Thyroid gland (tissue), 4 donors: Measurements from ENCODE around the gene UMODL1.

Experiments used
- POLR2A ChIP-seq, 2 donors: fragments of 450-650 bp; IDR thresholded peaks; one replicate each; pipeline ENCODE4 v1.6.1; 2017; ENCODE audit warnings: antibody characterized with exemption in 2 of 2, mild to moderate bottlenecking in 2 of 2, moderate library complexity in 1 of 2
- TF ChIP-seq, protein P1 (sequence below), 6 experiments: fragments of 200-600 bp in 3 of 6; fragments of 450-650 bp in 3 of 6; sonication (generic) in 3 of 6; IDR thresholded peaks; one replicate each; pipeline ENCODE4 v1.5.1; 2016 to 2019; ENCODE audit warnings: antibody characterized with exemption in 6 of 6, mild to moderate bottlenecking in 2 of 6, inconsistent platforms in 1 of 6, moderate library complexity in 1 of 6

DNA sequence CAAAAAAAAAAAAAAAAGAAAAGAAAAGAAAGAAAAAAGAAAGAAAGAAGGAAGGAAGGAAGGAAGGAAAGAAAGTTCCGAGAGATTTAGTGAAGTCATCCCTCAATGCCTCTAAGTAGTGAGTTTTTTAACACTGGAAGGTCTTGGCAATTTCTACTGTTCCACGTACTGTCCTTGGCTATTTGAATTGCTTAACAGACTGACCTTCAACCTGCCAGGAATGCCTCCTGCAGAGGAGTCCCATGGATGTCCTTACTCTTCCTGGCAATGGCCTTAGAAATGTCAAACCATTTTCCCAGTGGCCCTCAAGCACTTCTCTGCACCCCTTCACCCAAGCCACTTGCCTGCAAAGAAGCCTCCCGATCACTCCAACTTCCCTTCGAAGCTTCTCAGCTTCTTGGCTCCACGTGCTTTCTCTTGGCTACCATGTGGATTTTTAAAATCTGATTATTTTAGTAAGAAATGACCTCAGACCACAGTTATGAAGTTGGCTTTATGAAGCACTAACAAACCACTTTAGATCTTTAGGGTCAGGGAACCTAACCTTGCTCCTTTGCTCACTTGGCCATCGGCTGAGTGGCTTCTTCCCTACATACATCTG, 104.1 kb downstream of the UMODL1 start:
- TF ChIP-seq, protein P1, sequence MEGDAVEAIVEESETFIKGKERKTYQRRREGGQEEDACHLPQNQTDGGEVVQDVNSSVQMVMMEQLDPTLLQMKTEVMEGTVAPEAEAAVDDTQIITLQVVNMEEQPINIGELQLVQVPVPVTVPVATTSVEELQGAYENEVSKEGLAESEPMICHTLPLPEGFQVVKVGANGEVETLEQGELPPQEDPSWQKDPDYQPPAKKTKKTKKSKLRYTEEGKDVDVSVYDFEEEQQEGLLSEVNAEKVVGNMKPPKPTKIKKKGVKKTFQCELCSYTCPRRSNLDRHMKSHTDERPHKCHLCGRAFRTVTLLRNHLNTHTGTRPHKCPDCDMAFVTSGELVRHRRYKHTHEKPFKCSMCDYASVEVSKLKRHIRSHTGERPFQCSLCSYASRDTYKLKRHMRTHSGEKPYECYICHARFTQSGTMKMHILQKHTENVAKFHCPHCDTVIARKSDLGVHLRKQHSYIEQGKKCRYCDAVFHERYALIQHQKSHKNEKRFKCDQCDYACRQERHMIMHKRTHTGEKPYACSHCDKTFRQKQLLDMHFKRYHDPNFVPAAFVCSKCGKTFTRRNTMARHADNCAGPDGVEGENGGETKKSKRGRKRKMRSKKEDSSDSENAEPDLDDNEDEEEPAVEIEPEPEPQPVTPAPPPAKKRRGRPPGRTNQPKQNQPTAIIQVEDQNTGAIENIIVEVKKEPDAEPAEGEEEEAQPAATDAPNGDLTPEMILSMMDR (IDR thresholded peaks at IDR 0.05): no peak
- TF ChIP-seq POLR2A (IDR thresholded peaks at IDR 0.05): no peak
